HepG2 (cell line): ENCODE results near the gene IST1. TPM values are rescaled to one million over a fixed set of nuclear protein-coding genes. Genes with fewer than 3 reads are reported as not detected.

Source experiments
- FLYWCH1 ChIP-seq: sonication (generic); formaldehyde crosslinking; IDR thresholded peaks from 2 replicates; pipeline ENCODE4 v1.8.1; 2023; ENCODE audit warnings: mild to moderate bottlenecking, missing genetic modification reagents
- HIC2 ChIP-seq: sonication (generic); formaldehyde crosslinking; IDR thresholded peaks from 2 replicates; pipeline ENCODE4 v1.9.0; 2022; ENCODE audit warnings: low read depth, missing genetic modification reagents
- MXD1 ChIP-seq: sonication (generic); formaldehyde crosslinking; IDR thresholded peaks from 2 replicates; pipeline ENCODE4 v1.4.0; 2020; ENCODE audit warnings: mild to moderate bottlenecking, missing genetic modification reagents
- NFE2 ChIP-seq: sonication (generic); formaldehyde crosslinking; IDR thresholded peaks from 2 replicates; pipeline ENCODE4 v1.4.0; 2020; ENCODE audit warnings: missing genetic modification reagents
- NONO ChIP-seq, 2 experiments: fragments of 450-650 bp in 1 of 2; sonication (generic) in 1 of 2; formaldehyde crosslinking in 1 of 2; IDR thresholded peaks in 1 of 2; conservative IDR thresholded peaks in 1 of 2; 2 replicates each; pipeline versions ENCODE4 v1.6.1 to v1.8.0; 2017 to 2022; ENCODE audit warnings: mild to moderate bottlenecking in 1 of 2, missing genetic modification reagents in 1 of 2, moderate library complexity in 1 of 2
- NR1H2 ChIP-seq: sonication (generic); formaldehyde crosslinking; IDR thresholded peaks from 2 replicates; pipeline ENCODE4 v1.8.1; 2022; ENCODE audit warnings: low read depth, missing genetic modification reagents, borderline replicate concordance
- PTBP1 ChIP-seq: fragments of 200-400 bp; formaldehyde crosslinking; IDR thresholded peaks from 2 replicates; pipeline ENCODE4 v1.6.1; 2018; ENCODE audit warnings: low read length, low read depth; ENCODE audit not compliant: poor library complexity, severe bottlenecking
- RBM39 ChIP-seq: fragments of 200-400 bp; formaldehyde crosslinking; IDR thresholded peaks from one replicate; pipeline ENCODE4 v1.6.1; 2018; ENCODE audit warnings: antibody characterized with exemption, mild to moderate bottlenecking, low read depth, low read length; ENCODE audit not compliant: poor library complexity, severe bottlenecking
- SMYD3 ChIP-seq: sonication (generic); formaldehyde crosslinking; IDR thresholded peaks from 2 replicates; pipeline ENCODE4 v1.8.1; 2023; ENCODE audit warnings: mild to moderate bottlenecking, missing genetic modification reagents
- SOX5 ChIP-seq: IDR thresholded peaks from 2 replicates; pipeline ENCODE4 v1.6.1; 2016; ENCODE audit warnings: borderline replicate concordance
- SRSF9 ChIP-seq: fragments of 200-400 bp; formaldehyde crosslinking; IDR thresholded peaks from 2 replicates; pipeline ENCODE4 v1.6.1; 2018; ENCODE audit warnings: borderline replicate concordance, mild to moderate bottlenecking, low read depth, low read length; ENCODE audit not compliant: insufficient read depth, poor library complexity, severe bottlenecking
- TGIF2 ChIP-seq: IDR thresholded peaks from 2 replicates; pipeline ENCODE4 v1.6.1; 2016; ENCODE audit warnings: control low read depth, missing compliant biosample characterization
- ZBTB10 ChIP-seq: sonication (generic); formaldehyde crosslinking; IDR thresholded peaks from 2 replicates; pipeline ENCODE4 v1.4.0; 2020; ENCODE audit warnings: missing genetic modification reagents, borderline replicate concordance
- ZFP1 ChIP-seq: IDR thresholded peaks from 2 replicates; pipeline ENCODE4 v1.6.1; 2016
- ZNF451 ChIP-seq: sonication (generic); formaldehyde crosslinking; IDR thresholded peaks from 2 replicates; pipeline ENCODE4 v1.5.0; 2020; ENCODE audit warnings: mild to moderate bottlenecking, missing genetic modification reagents
- ZNF510 ChIP-seq: sonication (generic); formaldehyde crosslinking; IDR thresholded peaks from 2 replicates; pipeline ENCODE4 v1.4.0; 2020; ENCODE audit warnings: low read depth, mild to moderate bottlenecking, missing genetic modification reagents
- ZNF547 ChIP-seq: sonication (generic); formaldehyde crosslinking; IDR thresholded peaks from 2 replicates; pipeline ENCODE4 v1.5.1; 2020; ENCODE audit warnings: mild to moderate bottlenecking, missing genetic modification reagents
- ZNF703 ChIP-seq: sonication (generic); formaldehyde crosslinking; IDR thresholded peaks from 2 replicates; pipeline ENCODE4 v1.5.1; 2020; ENCODE audit warnings: missing genetic modification reagents, mild to moderate bottlenecking, moderate library complexity, borderline replicate concordance
- ZNF724P ChIP-seq: sonication (generic); formaldehyde crosslinking; IDR thresholded peaks from 2 replicates; pipeline ENCODE4 v1.8.0; 2022; ENCODE audit warnings: missing genetic modification reagents, borderline replicate concordance
- polyA plus RNA-seq, 8 experiments: library from polyadenylated mRNA; depleted of rRNA in 3 of 8; stranded (reverse) in 7 of 8; unstranded in 1 of 8; fragments of >200 nt; fragmentation: Illumina TruSeq in 4 of 8; extraction: Trizol in 4 of 8; gene quantifications; 2 replicates each; pipeline versions ENCODE4 v1.2.1 to v1.2.3, GENCODE V29; 2011 to 2016; ENCODE audit warnings: low read depth in 4 of 8, missing spikeins in 1 of 8, mixed read lengths in 1 of 8; ENCODE audit not compliant: insufficient read depth in 1 of 8
- total RNA-seq, 5 experiments: library from RNA; depleted of rRNA; stranded (reverse); fragments of >200 nt; fragmentation: Illumina TruSeq; extraction: Trizol; gene quantifications; 2 replicates each; pipeline ENCODE4 v1.2.3, GENCODE V29; 2016; ENCODE audit warnings: low read depth in 1 of 5
- TF ChIP-seq, protein P1 (sequence below): sonication (generic); formaldehyde crosslinking; IDR thresholded peaks from 2 replicates; pipeline ENCODE4 v1.5.1; 2020; ENCODE audit warnings: missing genetic modification reagents, mild to moderate bottlenecking, borderline replicate concordance
- TF ChIP-seq, protein P2 (sequence below): sonication (generic); formaldehyde crosslinking; IDR thresholded peaks from 2 replicates; pipeline ENCODE4 v1.8.1; 2023; ENCODE audit warnings: missing genetic modification reagents, inconsistent platforms, borderline replicate concordance

IST1 gene
- total and polyA plus RNA-seq, 2 of the 13 experiments (the other 11 are each of a cell fraction or from before 2014, with no cell fraction given), result 346 to 415 TPM

GRCh38 chr16:71914802-71915201 is 19.5 kb downstream of the IST1 start (continued):
- TF ChIP-seq, protein P1, sequence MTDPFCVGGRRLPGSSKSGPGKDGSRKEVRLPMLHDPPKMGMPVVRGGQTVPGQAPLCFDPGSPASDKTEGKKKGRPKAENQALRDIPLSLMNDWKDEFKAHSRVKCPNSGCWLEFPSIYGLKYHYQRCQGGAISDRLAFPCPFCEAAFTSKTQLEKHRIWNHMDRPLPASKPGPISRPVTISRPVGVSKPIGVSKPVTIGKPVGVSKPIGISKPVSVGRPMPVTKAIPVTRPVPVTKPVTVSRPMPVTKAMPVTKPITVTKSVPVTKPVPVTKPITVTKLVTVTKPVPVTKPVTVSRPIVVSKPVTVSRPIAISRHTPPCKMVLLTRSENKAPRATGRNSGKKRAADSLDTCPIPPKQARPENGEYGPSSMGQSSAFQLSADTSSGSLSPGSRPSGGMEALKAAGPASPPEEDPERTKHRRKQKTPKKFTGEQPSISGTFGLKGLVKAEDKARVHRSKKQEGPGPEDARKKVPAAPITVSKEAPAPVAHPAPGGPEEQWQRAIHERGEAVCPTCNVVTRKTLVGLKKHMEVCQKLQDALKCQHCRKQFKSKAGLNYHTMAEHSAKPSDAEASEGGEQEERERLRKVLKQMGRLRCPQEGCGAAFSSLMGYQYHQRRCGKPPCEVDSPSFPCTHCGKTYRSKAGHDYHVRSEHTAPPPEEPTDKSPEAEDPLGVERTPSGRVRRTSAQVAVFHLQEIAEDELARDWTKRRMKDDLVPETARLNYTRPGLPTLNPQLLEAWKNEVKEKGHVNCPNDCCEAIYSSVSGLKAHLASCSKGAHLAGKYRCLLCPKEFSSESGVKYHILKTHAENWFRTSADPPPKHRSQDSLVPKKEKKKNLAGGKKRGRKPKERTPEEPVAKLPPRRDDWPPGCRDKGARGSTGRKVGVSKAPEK (CRISPR knock-in tag), result no peak
- TF ChIP-seq ZNF724P (CRISPR knock-in tag), result no peak
- TF ChIP-seq TGIF2 (CRISPR knock-in tag), result no peak
- 0 out of 2 replicates have a peak, but pooled peaks have one; percentile 5 for TF ChIP-seq ZFP1 (CRISPR knock-in tag)
- no peak for TF ChIP-seq ZNF703
- TF ChIP-seq MXD1, result no peak
- TF ChIP-seq NONO (IDR thresholded peaks at IDR 0.05), result no peak
- TF ChIP-seq NONO (CRISPR knock-in tag; conservative IDR thresholded peaks at IDR 0.05), result no peak
- TF ChIP-seq FLYWCH1 (CRISPR knock-in tag), result no peak
- no peak for TF ChIP-seq ZNF510 (CRISPR knock-in tag)
- TF ChIP-seq NFE2 (CRISPR knock-in tag), result no peak
- TF ChIP-seq SMYD3 (CRISPR knock-in tag), result no peak
- TF ChIP-seq ZBTB10 (CRISPR knock-in tag), result no peak
- TF ChIP-seq, protein P2, sequence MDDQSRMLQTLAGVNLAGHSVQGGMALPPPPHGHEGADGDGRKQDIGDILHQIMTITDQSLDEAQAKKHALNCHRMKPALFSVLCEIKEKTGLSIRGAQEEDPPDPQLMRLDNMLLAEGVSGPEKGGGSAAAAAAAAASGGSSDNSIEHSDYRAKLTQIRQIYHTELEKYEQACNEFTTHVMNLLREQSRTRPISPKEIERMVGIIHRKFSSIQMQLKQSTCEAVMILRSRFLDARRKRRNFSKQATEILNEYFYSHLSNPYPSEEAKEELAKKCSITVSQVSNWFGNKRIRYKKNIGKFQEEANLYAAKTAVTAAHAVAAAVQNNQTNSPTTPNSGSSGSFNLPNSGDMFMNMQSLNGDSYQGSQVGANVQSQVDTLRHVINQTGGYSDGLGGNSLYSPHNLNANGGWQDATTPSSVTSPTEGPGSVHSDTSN (CRISPR knock-in tag), result no peak
- no peak for TF ChIP-seq PTBP1
- TF ChIP-seq ZNF451 (CRISPR knock-in tag), result no peak
- TF ChIP-seq RBM39, result no peak
- TF ChIP-seq ZNF547 (CRISPR knock-in tag), result no peak
- TF ChIP-seq NR1H2 (CRISPR knock-in tag), result no peak
- no peak for TF ChIP-seq HIC2 (CRISPR knock-in tag)
- TF ChIP-seq SOX5, result peak; percentile 21; the same call in 1 of the 2 replicates
- TF ChIP-seq SRSF9, result no peak
